ENCODE measurements around the gene HECW1.
"Not testable (repeated sequence)": the region's sequence is repeated elsewhere in the genome, so short reads cannot be mapped to it uniquely, and the experiment has no call there.

HECW1 gene

GRCh38 chr7:43588477-43589132, 476.2 kb downstream of the HECW1 start:
- no peak for DNase-seq

- DNase-seq, result no peak
Measured at GRCh38 chr7:43589133-43589478, 476.7 kb downstream of the HECW1 start.

- no peak for DNase-seq
Measured at GRCh38 chr7:43589728-43590127, 477.3 kb downstream of the HECW1 start.

- DNase-seq, result no peak
Measured at GRCh38 chr7:43590862-43591557, 478.6 kb downstream of the HECW1 start.

- no peak for DNase-seq
Measured at GRCh38 chr7:43591558-43592180, 479.2 kb downstream of the HECW1 start.

GRCh38 chr7:43592326-43592725, 479.9 kb downstream of the HECW1 start:
- no peak for DNase-seq

- DNase-seq, result no peak
Measured at GRCh38 chr7:43593010-43593409, 480.6 kb downstream of the HECW1 start.

- DNase-seq, result no peak
Measured at GRCh38 chr7:43594020-43594419, 481.6 kb downstream of the HECW1 start.

- DNase-seq, result not testable (repeated sequence)
Measured at GRCh38 chr7:43596426-43596825, 484.0 kb downstream of the HECW1 start.

- no peak for DNase-seq
Measured at GRCh38 chr7:43600056-43600455, 487.6 kb downstream of the HECW1 start.

GRCh38 chr7:43602256-43602655, 489.8 kb downstream of the HECW1 start:
- no peak for DNase-seq

GRCh38 chr7:43604251-43604650, 491.8 kb downstream of the HECW1 start:
- no peak for DNase-seq

GRCh38 chr7:43609097-43609496, 496.6 kb downstream of the HECW1 start:
- no peak for DNase-seq

- no peak for DNase-seq
Measured at GRCh38 chr7:43612128-43612527, 499.7 kb downstream of the HECW1 start.

- no peak for DNase-seq
Measured at GRCh38 chr7:43612599-43613589, 500.4 kb downstream of the HECW1 start.

Measured in DMS79 treated with DMSO at 0.1 percent for 48 hours (cell line).